IPS-18a (cell line): Measurements from ENCODE around the gene OTOF.

ENCODE experiments used
- H3K27ac ChIP-seq: one replicate; pipeline ENCODE4 v1.5.1; 2013; ENCODE audit warnings: low read length
- H3K27me3 ChIP-seq: one replicate; pipeline ENCODE4 v1.6.1; 2013; ENCODE audit warnings: mild to moderate bottlenecking, low read length; ENCODE audit not compliant: control insufficient read depth, insufficient read depth
- H3K36me3 ChIP-seq: one replicate; pipeline ENCODE4 v1.6.1; 2013; ENCODE audit warnings: low read depth, low read length; ENCODE audit not compliant: control insufficient read depth
- H3K4me1 ChIP-seq: one replicate; pipeline ENCODE4 v1.6.1; 2013; ENCODE audit warnings: low read depth, low read length; ENCODE audit not compliant: control insufficient read depth
- H3K4me3 ChIP-seq: one replicate; pipeline ENCODE4 v1.5.1; 2013; ENCODE audit warnings: low read length
- H3K9ac ChIP-seq: one replicate; pipeline ENCODE4 v1.6.1; 2013; ENCODE audit warnings: mild to moderate bottlenecking, low read length, moderate library complexity
- H3K9me3 ChIP-seq: one replicate; pipeline ENCODE4 v1.6.1; 2013; ENCODE audit warnings: low read depth, low read length; ENCODE audit not compliant: control insufficient read depth

Gene OTOF

GRCh38 chr2:26485099-26485498 lies 7.2 kb upstream of the OTOF start:
- Histone ChIP-seq H3K27me3 (no peaks in the 10 kb centered on the region), H3K27ac (no peak overlapping the region), H3K9ac (no peak overlapping the region), H3K9me3 (no peaks in the 10 kb centered on the region), H3K4me3 (no peak overlapping the region), H3K4me1 (no peaks in the 10 kb centered on the region), H3K36me3 (no peaks in the 10 kb centered on the region)

- Histone ChIP-seq H3K4me1 (no peaks in the 10 kb centered on the region), H3K9me3 (no peaks in the 10 kb centered on the region), H3K27ac (no peak overlapping the region), H3K27me3 (no peaks in the 10 kb centered on the region), H3K4me3 (no peak overlapping the region), H3K36me3 (no peaks in the 10 kb centered on the region), H3K9ac (no peak overlapping the region)
Measured at GRCh38 chr2:26484579-26484978, 6.7 kb upstream of the OTOF start.

GRCh38 chr2:26483957-26484565 lies 6.1 kb upstream of the OTOF start:
- Histone ChIP-seq H3K27me3 (no peaks in the 10 kb centered on the region), H3K27ac (no peak overlapping the region), H3K4me3 (no peak overlapping the region), H3K4me1 (no peaks in the 10 kb centered on the region), H3K9me3 (no peaks in the 10 kb centered on the region), H3K36me3 (no peaks in the 10 kb centered on the region), H3K9ac (no peak overlapping the region)

- no peaks in the 10 kb centered on the region for H3K27me3 ChIP-seq
- H3K9ac ChIP-seq = no peak overlapping the region
- no peak overlapping the region for H3K4me3 ChIP-seq
- H3K4me1 ChIP-seq = no peaks in the 10 kb centered on the region
- H3K36me3 ChIP-seq = no peaks in the 10 kb centered on the region
- H3K27ac ChIP-seq = no peak overlapping the region
- no peaks in the 10 kb centered on the region for H3K9me3 ChIP-seq
Measured at GRCh38 chr2:26483516-26483915, 5.6 kb upstream of the OTOF start.

- Histone ChIP-seq H3K4me3 (no peak overlapping the region), H3K36me3 (no peaks in the 10 kb centered on the region), H3K9me3 (no peaks in the 10 kb centered on the region), H3K27me3 (no peaks in the 10 kb centered on the region), H3K27ac (no peak overlapping the region), H3K9ac (no peak overlapping the region), H3K4me1 (no peaks in the 10 kb centered on the region)
Measured at GRCh38 chr2:26483027-26483326, 5.1 kb upstream of the OTOF start.

GRCh38 chr2:26482211-26483026 lies 4.5 kb upstream of the OTOF start:
- Histone ChIP-seq H3K9me3 (no peaks in the 10 kb centered on the region), H3K27ac (no peak overlapping the region), H3K9ac (no peak overlapping the region), H3K4me3 (no peak overlapping the region), H3K36me3 (no peaks in the 10 kb centered on the region), H3K27me3 (no peaks in the 10 kb centered on the region), H3K4me1 (no peaks in the 10 kb centered on the region)

- no peak overlapping the region for H3K9ac ChIP-seq
- H3K4me3 ChIP-seq = no peak overlapping the region
- H3K27ac ChIP-seq = no peak overlapping the region
- H3K27me3 ChIP-seq = no peaks in the 10 kb centered on the region
- H3K4me1 ChIP-seq = no peaks in the 10 kb centered on the region
- H3K9me3 ChIP-seq = no peaks in the 10 kb centered on the region
- no peaks in the 10 kb centered on the region for H3K36me3 ChIP-seq
Measured at GRCh38 chr2:26481706-26482105, 3.8 kb upstream of the OTOF start.

GRCh38 chr2:26480566-26481423 lies 2.9 kb upstream of the OTOF start:
- Histone ChIP-seq H3K4me1 (no peaks in the 10 kb centered on the region), H3K27ac (no peak overlapping the region), H3K9ac (no peak overlapping the region), H3K4me3 (no peak overlapping the region), H3K9me3 (no peaks in the 10 kb centered on the region), H3K36me3 (no peaks in the 10 kb centered on the region), H3K27me3 (no peaks in the 10 kb centered on the region)

GRCh38 chr2:26479789-26480565 lies 2.1 kb upstream of the OTOF start:
- H3K27me3 ChIP-seq = no peaks in the 10 kb centered on the region
- H3K9ac ChIP-seq = no peak overlapping the region
- no peaks in the 10 kb centered on the region for H3K4me1 ChIP-seq
- H3K27ac ChIP-seq = no peak overlapping the region
- no peaks in the 10 kb centered on the region for H3K9me3 ChIP-seq
- no peak overlapping the region for H3K4me3 ChIP-seq
- no peaks in the 10 kb centered on the region for H3K36me3 ChIP-seq

- Histone ChIP-seq H3K27ac (no peak overlapping the region), H3K9me3 (no peaks in the 10 kb centered on the region), H3K4me1 (no peaks in the 10 kb centered on the region), H3K4me3 (no peak overlapping the region), H3K9ac (no peak overlapping the region), H3K27me3 (no peaks in the 10 kb centered on the region), H3K36me3 (no peaks in the 10 kb centered on the region)
Measured at GRCh38 chr2:26479131-26479788, 1.3 kb upstream of the OTOF start.

- H3K27me3 ChIP-seq = no peaks in the 10 kb centered on the region
- H3K4me1 ChIP-seq = no peaks in the 10 kb centered on the region
- no peak overlapping the region for H3K27ac ChIP-seq
- no peak overlapping the region for H3K4me3 ChIP-seq
- no peaks in the 10 kb centered on the region for H3K36me3 ChIP-seq
- no peak overlapping the region for H3K9ac ChIP-seq
- no peaks in the 10 kb centered on the region for H3K9me3 ChIP-seq
Measured at GRCh38 chr2:26478366-26478765, 442 bp upstream of the OTOF start.
